Esophagus squamous epithelium (tissue), 5 donors: ENCODE measurements around the gene DCC. TPM values are rescaled to one million over a fixed set of nuclear protein-coding genes. Genes with fewer than 3 reads are reported as not detected.

Source experiments
- DNase-seq: peaks from one replicate; lab custom pipeline; 2025; lab: John Stamatoyannopoulos, UW
- H3K27ac ChIP-seq, 4 donors: fragments of 200-600 bp; sonication (generic); one replicate each; pipeline ENCODE4 v1.5.1; 2016 to 2019; ENCODE audit warnings: mild to moderate bottlenecking in 1 of 4
- H3K27me3 ChIP-seq, 4 donors: fragments of 200-600 bp; sonication (generic); 1 replicate in 3 of 4; 2 replicates in 1 of 4; pipeline versions ENCODE4 v1.5.1 to v1.6.0; 2017 to 2021; ENCODE audit warnings: antibody characterized with exemption in 1 of 4
- H3K36me3 ChIP-seq, 3 donors: fragments of 200-600 bp; sonication (generic); one replicate each; pipeline ENCODE4 v1.5.1; 2016 to 2019
- H3K4me1 ChIP-seq, 3 donors: fragments of 200-600 bp; sonication (generic); one replicate each; pipeline ENCODE4 v1.5.1; 2017 to 2019
- H3K4me3 ChIP-seq, 4 donors: fragments of 200-600 bp; sonication (generic); 1 replicate in 3 of 4; 2 replicates in 1 of 4; pipeline ENCODE4 v1.5.1; 2016 to 2019; ENCODE audit warnings: mild to moderate bottlenecking in 2 of 4, moderate library complexity in 1 of 4
- H3K9me3 ChIP-seq, 3 donors: fragments of 200-600 bp; sonication (generic); one replicate each; pipeline ENCODE4 v1.5.1; 2016 to 2019
- POLR2A ChIP-seq, 4 donors: fragments of 450-650 bp; IDR thresholded peaks; one replicate each; pipeline ENCODE4 v1.6.1; 2017; ENCODE audit warnings: antibody characterized with exemption in 4 of 4, mild to moderate bottlenecking in 4 of 4, moderate library complexity in 3 of 4
- WGBS, 2 donors: methylation state at CpG; one replicate each; pipeline ENCODE4 v1.1.5; 2018; 5-methylcytosine and 5-hydroxymethylcytosine counted together
- intact Hi-C: fragments of 100-400 bp; cut with DNase I; formaldehyde crosslinking; loops from one replicate; pipeline ENCODE4 v1.15.0; 2022
- small RNA-seq, 4 donors: library from RNA; depleted of rRNA; stranded (forward); fragments of <200 nt; gene quantifications; one replicate each; pipeline ENCODE3, GENCODE V24; 2016
- total RNA-seq, 4 donors: library from RNA; depleted of rRNA; stranded (reverse); fragments of >200 nt; gene quantifications; one replicate each; pipeline ENCODE4 v1.1.0, GENCODE V29; 2016
- TF ChIP-seq, protein P1 (sequence below), 6 experiments: fragments of 450-650 bp in 4 of 6; fragments of 200-600 bp in 2 of 6; sonication (generic) in 2 of 6; IDR thresholded peaks; one replicate each; pipeline ENCODE4 v1.5.1; 2016 to 2019; ENCODE audit warnings: antibody characterized with exemption in 6 of 6, mild to moderate bottlenecking in 4 of 6, moderate library complexity in 4 of 6
- donor health status: DM: yes; HTN: yes; CAD: no.

DCC gene
- total RNA-seq, 4 donors from 2014 or later = 0.06 to 0.95 TPM; not detected in 2

DNA sequence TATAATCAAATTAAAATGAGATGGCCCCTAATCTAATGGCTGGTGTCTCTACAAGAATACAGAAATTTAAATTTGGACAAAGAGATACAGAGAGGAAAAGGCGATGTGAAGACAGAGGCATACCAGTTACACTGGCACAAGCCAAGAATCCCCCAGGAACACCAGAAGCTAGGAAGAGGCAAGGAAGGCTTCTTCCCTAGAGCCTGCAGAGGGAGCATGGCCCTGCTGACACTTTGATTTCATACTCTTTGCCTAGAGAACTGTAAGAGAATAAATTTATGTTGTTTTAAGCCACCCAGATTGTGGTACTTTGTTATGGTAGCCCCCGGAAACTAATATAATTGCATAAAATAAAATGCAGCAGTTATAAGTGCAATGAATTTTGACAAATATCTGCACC, 1213.0 kb downstream of the DCC start:
- no peak for DNase-seq
- H3K4me3 ChIP-seq = no peak overlapping the region
- no peaks in the 10 kb centered on the region for H3K36me3 ChIP-seq
- WGBS, 2 donors = 77 to 81% methylated on average over 2 of the region's 2 CpGs
- TF ChIP-seq, protein P1, sequence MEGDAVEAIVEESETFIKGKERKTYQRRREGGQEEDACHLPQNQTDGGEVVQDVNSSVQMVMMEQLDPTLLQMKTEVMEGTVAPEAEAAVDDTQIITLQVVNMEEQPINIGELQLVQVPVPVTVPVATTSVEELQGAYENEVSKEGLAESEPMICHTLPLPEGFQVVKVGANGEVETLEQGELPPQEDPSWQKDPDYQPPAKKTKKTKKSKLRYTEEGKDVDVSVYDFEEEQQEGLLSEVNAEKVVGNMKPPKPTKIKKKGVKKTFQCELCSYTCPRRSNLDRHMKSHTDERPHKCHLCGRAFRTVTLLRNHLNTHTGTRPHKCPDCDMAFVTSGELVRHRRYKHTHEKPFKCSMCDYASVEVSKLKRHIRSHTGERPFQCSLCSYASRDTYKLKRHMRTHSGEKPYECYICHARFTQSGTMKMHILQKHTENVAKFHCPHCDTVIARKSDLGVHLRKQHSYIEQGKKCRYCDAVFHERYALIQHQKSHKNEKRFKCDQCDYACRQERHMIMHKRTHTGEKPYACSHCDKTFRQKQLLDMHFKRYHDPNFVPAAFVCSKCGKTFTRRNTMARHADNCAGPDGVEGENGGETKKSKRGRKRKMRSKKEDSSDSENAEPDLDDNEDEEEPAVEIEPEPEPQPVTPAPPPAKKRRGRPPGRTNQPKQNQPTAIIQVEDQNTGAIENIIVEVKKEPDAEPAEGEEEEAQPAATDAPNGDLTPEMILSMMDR (IDR thresholded peaks at IDR 0.05) = no peak
- TF ChIP-seq POLR2A (IDR thresholded peaks at IDR 0.05) = no peak
- no peaks in the 10 kb centered on the region for H3K9me3 ChIP-seq
- H3K27ac ChIP-seq = no peak overlapping the region
- no peaks in the 10 kb centered on the region for H3K4me1 ChIP-seq
- intact Hi-C loops = no loop called here
- no peaks in the 10 kb centered on the region for H3K27me3 ChIP-seq

DNA sequence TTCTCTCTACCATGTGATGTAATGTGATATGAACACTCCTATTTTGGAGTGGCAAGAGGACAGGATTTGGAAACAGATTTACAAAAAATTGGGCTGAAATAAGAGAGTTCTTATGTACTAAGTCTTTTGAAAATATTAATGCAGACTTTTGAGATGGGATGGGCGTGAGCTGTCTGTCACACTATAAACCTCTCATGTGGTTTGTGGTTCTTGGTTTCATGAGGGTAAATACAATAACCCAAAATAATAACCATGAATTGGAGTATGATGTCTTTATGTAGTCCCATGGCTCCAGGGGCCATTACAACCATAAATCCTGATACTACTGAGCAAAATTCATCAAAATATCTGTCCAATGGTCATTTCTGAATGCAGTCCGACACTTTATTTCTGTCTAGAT, 1216.5 kb downstream of the DCC start:
- Histone ChIP-seq H3K4me3 (no peak overlapping the region), H3K27ac (no peak overlapping the region), H3K36me3 (no peaks in the 10 kb centered on the region), H3K4me1 (no peaks in the 10 kb centered on the region), H3K9me3 (no peaks in the 10 kb centered on the region), H3K27me3 (no peaks in the 10 kb centered on the region)
- WGBS, 2 donors = 72 to 76% methylated on average over 2 of the region's 2 CpGs
- intact Hi-C loops = no loop called here
- no peak for DNase-seq
- no peak for TF ChIP-seq POLR2A (IDR thresholded peaks at IDR 0.05)
- TF ChIP-seq, protein P1 (IDR thresholded peaks at IDR 0.05) = no peak

GRCh38 chr18:53560546-53560945, 1220.5 kb downstream of the DCC start:
- Histone ChIP-seq H3K36me3 (no peaks in the 10 kb centered on the region), H3K27me3 (no peaks in the 10 kb centered on the region), H3K9me3 (no peaks in the 10 kb centered on the region), H3K4me1 (no peaks in the 10 kb centered on the region), H3K4me3 (no peak overlapping the region), H3K27ac (no peak overlapping the region)
- 59 to 64% methylated on average over 2 of the region's 2 CpGs for WGBS, 2 donors
- no peak for DNase-seq
- TF ChIP-seq, protein P1 (IDR thresholded peaks at IDR 0.05) = no peak
- no peak for TF ChIP-seq POLR2A (IDR thresholded peaks at IDR 0.05)
- intact Hi-C loops = no loop called here

GRCh38 chr18:53566626-53567025, 1226.6 kb downstream of the DCC start:
- TF ChIP-seq POLR2A (IDR thresholded peaks at IDR 0.05) = no peak
- TF ChIP-seq, protein P1 (IDR thresholded peaks at IDR 0.05) = no peak
- H3K36me3 ChIP-seq = no peaks in the 10 kb centered on the region
- no peaks in the 10 kb centered on the region for H3K4me1 ChIP-seq
- WGBS, 2 donors = 66 to 93% methylated on average over 2 of the region's 2 CpGs
- no peaks in the 10 kb centered on the region for H3K27me3 ChIP-seq
- intact Hi-C loops = loop anchor here (5.0 kb wide), 1 partner anchor 551 kb away; no protein-coding TSS in a partner anchor
- no peaks in the 10 kb centered on the region for H3K9me3 ChIP-seq
- DNase-seq = no peak
- H3K4me3 ChIP-seq = no peak overlapping the region
- H3K27ac ChIP-seq = no peak overlapping the region

DNA sequence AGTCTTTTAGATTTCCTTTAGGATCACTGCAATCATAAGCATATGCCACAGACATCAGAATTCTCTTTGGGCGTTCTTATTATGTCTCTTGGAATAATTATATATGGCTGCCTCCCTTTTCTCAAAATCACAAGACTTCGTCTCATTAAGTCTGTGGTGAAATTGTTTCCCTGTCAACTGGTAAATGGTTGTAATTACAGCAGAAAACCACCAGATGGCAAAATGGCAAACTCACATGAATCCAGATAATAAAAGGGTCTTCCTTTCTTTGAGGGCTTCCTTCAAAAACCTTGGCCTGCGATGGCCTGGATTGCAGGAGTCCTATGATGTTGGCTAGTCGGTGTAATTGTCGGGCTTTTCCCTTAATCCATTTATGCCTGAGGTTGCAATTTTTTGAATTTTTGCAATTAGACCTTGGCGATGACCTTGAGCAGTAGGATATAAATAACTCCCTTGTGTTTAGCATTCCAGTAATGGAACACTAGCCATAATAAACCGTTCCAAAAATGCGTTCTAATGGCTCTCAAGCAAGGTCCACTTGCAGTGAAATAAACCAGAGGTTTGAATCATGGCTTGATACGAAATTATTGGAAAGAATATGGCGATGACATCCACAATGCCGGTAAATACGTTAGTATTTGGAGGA, 1228.1 kb downstream of the DCC start:
- Histone ChIP-seq H3K27me3 (no peaks in the 10 kb centered on the region), H3K4me3 (no peak overlapping the region), H3K27ac (no peak overlapping the region), H3K9me3 (no peaks in the 10 kb centered on the region), H3K36me3 (no peaks in the 10 kb centered on the region), H3K4me1 (no peaks in the 10 kb centered on the region)
- no peak for DNase-seq
- no peak for TF ChIP-seq POLR2A (IDR thresholded peaks at IDR 0.05)
- TF ChIP-seq, protein P1 (IDR thresholded peaks at IDR 0.05) = peak; percentile 25 to 59 (median 41)
- WGBS, 2 donors = 47 to 49% methylated on average over 12 of the region's 12 CpGs
- intact Hi-C loops = loop anchor here (5.0 kb wide), 1 partner anchor 549 kb away; no protein-coding TSS in a partner anchor

Small RNA genes within 50 kb of the gene (small RNA-seq; reads per million reads assigned to genes)
- 0 reads per million in 4 donors for gene AC011155.1
- 0 reads per million in 4 donors for gene MIR4528
